ENCODE results near the gene SRSF10.
A peak's percentile ranks its signal among the peaks of the same experiment; 100 is the strongest.

SRSF10 gene

GRCh38 chr1:23931491-23931880, 48.6 kb downstream of the SRSF10 start:
- TF ChIP-seq CTCF (IDR thresholded peaks at IDR 0.05; ENCODE audit: low read depth, low read length), result no peak
- no peak for TF ChIP-seq EZH2phosphoT487 (IDR thresholded peaks at IDR 0.05; ENCODE audit: low read depth)
- Histone ChIP-seq H3K4me2 (ENCODE audit: low read length) (peak overlapping the region; percentile 67), H3K4me1 (ENCODE audit: low read length) (peaks cover 34% of the 10 kb centered on the region), H2AFZ (ENCODE audit: low read depth, low read length) (peak overlapping the region; percentile 40), H3K27me3 (ENCODE audit: low read depth, low read length) (no peaks in the 10 kb centered on the region), H3K27ac (ENCODE audit: low read length) (peak overlapping the region; percentile 43), H3K9me3 (ENCODE audit: insufficient read depth, low read length) (no peaks in the 10 kb centered on the region), H3K79me2 (ENCODE audit: low read length) (no peaks in the 10 kb centered on the region), H3K36me3 (replicated peaks; ENCODE audit: low read depth, low read length) (no peaks in the 10 kb centered on the region), H4K20me1 (ENCODE audit: insufficient read depth, low read length) (no peaks in the 10 kb centered on the region), H3K9ac (ENCODE audit: low read length) (peak overlapping the region; percentile 22; the same call in 1 of the 2 replicates), H3K4me3 (ENCODE audit: low read length) (peak overlapping the region; percentile 56)

- Histone ChIP-seq H3K4me3 (ENCODE audit: low read length) (peak overlapping the region; percentile 56), H3K9me3 (ENCODE audit: insufficient read depth, low read length) (no peaks in the 10 kb centered on the region), H3K27me3 (ENCODE audit: low read depth, low read length) (no peaks in the 10 kb centered on the region), H3K79me2 (ENCODE audit: low read length) (no peaks in the 10 kb centered on the region), H3K4me2 (ENCODE audit: low read length) (peak overlapping the region; percentile 67), H3K36me3 (replicated peaks; ENCODE audit: low read depth, low read length) (no peaks in the 10 kb centered on the region), H3K4me1 (ENCODE audit: low read length) (peaks cover 34% of the 10 kb centered on the region), H4K20me1 (ENCODE audit: insufficient read depth, low read length) (no peaks in the 10 kb centered on the region), H2AFZ (ENCODE audit: low read depth, low read length) (peak overlapping the region; percentile 40), H3K27ac (ENCODE audit: low read length) (peak overlapping the region; percentile 43), H3K9ac (ENCODE audit: low read length) (peak overlapping the region; percentile 22; the same call in 1 of the 2 replicates)
- TF ChIP-seq CTCF (IDR thresholded peaks at IDR 0.05; ENCODE audit: low read depth, low read length) (no peak), EZH2phosphoT487 (IDR thresholded peaks at IDR 0.05; ENCODE audit: low read depth) (no peak)
These were observed 49.2 kb downstream of the SRSF10 start for GRCh38 chr1:23930861-23931490.

GRCh38 chr1:23930270-23930669, 49.9 kb downstream of the SRSF10 start:
- Histone ChIP-seq H3K9me3 (ENCODE audit: insufficient read depth, low read length) (no peaks in the 10 kb centered on the region), H3K36me3 (replicated peaks; ENCODE audit: low read depth, low read length) (no peaks in the 10 kb centered on the region), H3K4me1 (ENCODE audit: low read length) (peaks cover 34% of the 10 kb centered on the region), H3K4me3 (ENCODE audit: low read length) (no peak overlapping the region), H3K9ac (ENCODE audit: low read length) (no peak overlapping the region), H2AFZ (ENCODE audit: low read depth, low read length) (no peak overlapping the region), H3K27me3 (ENCODE audit: low read depth, low read length) (no peaks in the 10 kb centered on the region), H3K27ac (ENCODE audit: low read length) (no peak overlapping the region), H4K20me1 (ENCODE audit: insufficient read depth, low read length) (no peaks in the 10 kb centered on the region), H3K79me2 (ENCODE audit: low read length) (no peaks in the 10 kb centered on the region), H3K4me2 (ENCODE audit: low read length) (no peak overlapping the region)
- TF ChIP-seq CTCF (IDR thresholded peaks at IDR 0.05; ENCODE audit: low read depth, low read length), result no peak
- TF ChIP-seq EZH2phosphoT487 (IDR thresholded peaks at IDR 0.05; ENCODE audit: low read depth), result no peak

GRCh38 chr1:23928789-23929188, 51.3 kb downstream of the SRSF10 start:
- no peak overlapping the region for H3K4me2 ChIP-seq (ENCODE audit: low read length)

More at GRCh38 chr1:23928789-23929188, 51.3 kb downstream of the SRSF10 start:
- H4K20me1 ChIP-seq (ENCODE audit: insufficient read depth, low read length), result no peaks in the 10 kb centered on the region
- H3K27me3 ChIP-seq (ENCODE audit: low read depth, low read length), result no peaks in the 10 kb centered on the region
- H3K27ac ChIP-seq (ENCODE audit: low read length), result no peak overlapping the region
- H3K4me1 ChIP-seq (ENCODE audit: low read length), result peaks cover 31% of the 10 kb centered on the region
- no peaks in the 10 kb centered on the region for H3K79me2 ChIP-seq (ENCODE audit: low read length)
- H3K4me3 ChIP-seq (ENCODE audit: low read length), result no peak overlapping the region
- no peak for TF ChIP-seq EZH2phosphoT487 (IDR thresholded peaks at IDR 0.05; ENCODE audit: low read depth)
- no peak for TF ChIP-seq CTCF (IDR thresholded peaks at IDR 0.05; ENCODE audit: low read depth, low read length)
- no peaks in the 10 kb centered on the region for H3K9me3 ChIP-seq (ENCODE audit: insufficient read depth, low read length)
- H2AFZ ChIP-seq (ENCODE audit: low read depth, low read length), result no peak overlapping the region
- no peak overlapping the region for H3K9ac ChIP-seq (ENCODE audit: low read length)
- H3K36me3 ChIP-seq (replicated peaks; ENCODE audit: low read depth, low read length), result no peaks in the 10 kb centered on the region
